Neural progenitor cell (in vitro differentiated cells): ENCODE data around the gene SIAH3.

ENCODE experiments used
- EZH2 ChIP-seq: fragments of 200-600 bp; sonication (generic); IDR thresholded peaks from 2 replicates; pipeline ENCODE4 v1.6.1; 2017; ENCODE audit warnings: antibody characterized with exemption, mild to moderate bottlenecking, moderate library complexity
- TF ChIP-seq, protein P1 (sequence below): fragments of 200-600 bp; sonication (generic); IDR thresholded peaks from 2 replicates; pipeline ENCODE4 v1.5.1; 2017; ENCODE audit warnings: antibody characterized with exemption, mild to moderate bottlenecking

DNA sequence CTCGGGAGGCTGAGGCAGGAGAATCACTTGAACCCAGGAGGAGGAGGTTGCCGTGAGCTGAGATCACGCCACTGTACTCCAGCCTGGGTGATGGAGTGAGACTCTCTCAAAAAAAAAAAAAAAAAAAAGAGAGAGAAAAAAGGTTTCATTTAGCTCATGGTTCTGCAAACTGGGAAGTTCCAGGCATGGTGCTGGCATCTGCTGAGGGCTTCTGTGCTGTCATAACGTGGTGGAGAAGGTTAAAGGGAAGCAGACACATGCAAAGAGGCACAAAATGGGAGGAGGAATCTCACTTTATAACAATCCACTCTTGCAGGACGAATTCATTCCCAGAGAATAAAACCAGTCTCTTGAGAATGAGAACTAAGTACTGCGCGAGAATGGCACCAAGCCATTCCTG lies 34.9 kb upstream of the SIAH3 start:
- TF ChIP-seq, protein P1, sequence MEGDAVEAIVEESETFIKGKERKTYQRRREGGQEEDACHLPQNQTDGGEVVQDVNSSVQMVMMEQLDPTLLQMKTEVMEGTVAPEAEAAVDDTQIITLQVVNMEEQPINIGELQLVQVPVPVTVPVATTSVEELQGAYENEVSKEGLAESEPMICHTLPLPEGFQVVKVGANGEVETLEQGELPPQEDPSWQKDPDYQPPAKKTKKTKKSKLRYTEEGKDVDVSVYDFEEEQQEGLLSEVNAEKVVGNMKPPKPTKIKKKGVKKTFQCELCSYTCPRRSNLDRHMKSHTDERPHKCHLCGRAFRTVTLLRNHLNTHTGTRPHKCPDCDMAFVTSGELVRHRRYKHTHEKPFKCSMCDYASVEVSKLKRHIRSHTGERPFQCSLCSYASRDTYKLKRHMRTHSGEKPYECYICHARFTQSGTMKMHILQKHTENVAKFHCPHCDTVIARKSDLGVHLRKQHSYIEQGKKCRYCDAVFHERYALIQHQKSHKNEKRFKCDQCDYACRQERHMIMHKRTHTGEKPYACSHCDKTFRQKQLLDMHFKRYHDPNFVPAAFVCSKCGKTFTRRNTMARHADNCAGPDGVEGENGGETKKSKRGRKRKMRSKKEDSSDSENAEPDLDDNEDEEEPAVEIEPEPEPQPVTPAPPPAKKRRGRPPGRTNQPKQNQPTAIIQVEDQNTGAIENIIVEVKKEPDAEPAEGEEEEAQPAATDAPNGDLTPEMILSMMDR = no peak
- TF ChIP-seq EZH2 = no peak
